Chondrocyte (in vitro differentiated cells): ENCODE data around the gene P2RX6. TPM values are rescaled to one million over a fixed set of nuclear protein-coding genes. Genes with fewer than 3 reads are reported as not detected.
"Not testable (repeated sequence)": the region's sequence is repeated elsewhere in the genome, so short reads cannot be mapped to it uniquely, and the experiment has no call there.

Experiments
- DNase-seq: peaks from one replicate; pipeline ENCODE4 v3.0.0; 2021; ENCODE audit warnings: mixed read lengths, low spot score
- H3K27ac Mint-ChIP-seq: one replicate; pipeline ENCODE4 v1.8.0; 2021; ENCODE audit warnings: mild to moderate bottlenecking, moderate library complexity, mixed read lengths; ENCODE audit not compliant: unreplicated experiment
- H3K27me3 Mint-ChIP-seq: 2 replicates; pipeline ENCODE4 v1.8.0; 2021; ENCODE audit warnings: low read depth, mixed read lengths
- H3K36me3 Mint-ChIP-seq: 2 replicates; pipeline ENCODE4 v1.8.0; 2021; ENCODE audit warnings: low read depth, mixed read lengths
- H3K4me1 Mint-ChIP-seq: 2 replicates; pipeline ENCODE4 v1.8.0; 2021; ENCODE audit warnings: low read depth, mild to moderate bottlenecking, mixed read lengths
- H3K4me3 Mint-ChIP-seq: one replicate; pipeline ENCODE4 v1.8.0; 2021; ENCODE audit warnings: mild to moderate bottlenecking, moderate library complexity, mixed read lengths; ENCODE audit not compliant: unreplicated experiment
- H3K9me3 Mint-ChIP-seq: 2 replicates; pipeline ENCODE4 v1.8.0; 2021; ENCODE audit warnings: low read depth, mixed read lengths
- total RNA-seq: library from RNA; stranded (reverse); gene quantifications from 3 replicates; pipeline ENCODE4 v1.2.1, GENCODE V29; 2021
- TF ChIP-seq, protein P1 (sequence below): fragments of 200-600 bp; sonication (generic); IDR thresholded peaks from 2 replicates; pipeline ENCODE4 v1.5.0; 2021; ENCODE audit warnings: antibody characterized with exemption, mild to moderate bottlenecking, moderate library complexity

Gene P2RX6
- total RNA-seq, 1 donor from 2014 or later = 2.1 TPM

- TF ChIP-seq, protein P1, sequence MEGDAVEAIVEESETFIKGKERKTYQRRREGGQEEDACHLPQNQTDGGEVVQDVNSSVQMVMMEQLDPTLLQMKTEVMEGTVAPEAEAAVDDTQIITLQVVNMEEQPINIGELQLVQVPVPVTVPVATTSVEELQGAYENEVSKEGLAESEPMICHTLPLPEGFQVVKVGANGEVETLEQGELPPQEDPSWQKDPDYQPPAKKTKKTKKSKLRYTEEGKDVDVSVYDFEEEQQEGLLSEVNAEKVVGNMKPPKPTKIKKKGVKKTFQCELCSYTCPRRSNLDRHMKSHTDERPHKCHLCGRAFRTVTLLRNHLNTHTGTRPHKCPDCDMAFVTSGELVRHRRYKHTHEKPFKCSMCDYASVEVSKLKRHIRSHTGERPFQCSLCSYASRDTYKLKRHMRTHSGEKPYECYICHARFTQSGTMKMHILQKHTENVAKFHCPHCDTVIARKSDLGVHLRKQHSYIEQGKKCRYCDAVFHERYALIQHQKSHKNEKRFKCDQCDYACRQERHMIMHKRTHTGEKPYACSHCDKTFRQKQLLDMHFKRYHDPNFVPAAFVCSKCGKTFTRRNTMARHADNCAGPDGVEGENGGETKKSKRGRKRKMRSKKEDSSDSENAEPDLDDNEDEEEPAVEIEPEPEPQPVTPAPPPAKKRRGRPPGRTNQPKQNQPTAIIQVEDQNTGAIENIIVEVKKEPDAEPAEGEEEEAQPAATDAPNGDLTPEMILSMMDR = no peak
- Mint-ChIP-seq H3K27me3 (peaks cover 5% of the 10 kb centered on the region), H3K4me3 (no peak overlapping the region), H3K4me1 (peaks cover 9% of the 10 kb centered on the region), H3K9me3 (no peaks in the 10 kb centered on the region), H3K36me3 (no peaks in the 10 kb centered on the region), H3K27ac (no peak overlapping the region)
- DNase-seq = no peak
Observed at GRCh38 chr22:20968281-20968977, 46.5 kb upstream of the P2RX6 start.

- Mint-ChIP-seq H3K27ac (no peak overlapping the region), H3K9me3 (no peaks in the 10 kb centered on the region), H3K4me1 (peaks cover 3% of the 10 kb centered on the region), H3K27me3 (no peaks in the 10 kb centered on the region), H3K36me3 (no peaks in the 10 kb centered on the region), H3K4me3 (no peak overlapping the region)
- TF ChIP-seq, protein P1 = no peak
- no peak for DNase-seq
Observed at GRCh38 chr22:20970939-20971657, 43.9 kb upstream of the P2RX6 start.

DNA sequence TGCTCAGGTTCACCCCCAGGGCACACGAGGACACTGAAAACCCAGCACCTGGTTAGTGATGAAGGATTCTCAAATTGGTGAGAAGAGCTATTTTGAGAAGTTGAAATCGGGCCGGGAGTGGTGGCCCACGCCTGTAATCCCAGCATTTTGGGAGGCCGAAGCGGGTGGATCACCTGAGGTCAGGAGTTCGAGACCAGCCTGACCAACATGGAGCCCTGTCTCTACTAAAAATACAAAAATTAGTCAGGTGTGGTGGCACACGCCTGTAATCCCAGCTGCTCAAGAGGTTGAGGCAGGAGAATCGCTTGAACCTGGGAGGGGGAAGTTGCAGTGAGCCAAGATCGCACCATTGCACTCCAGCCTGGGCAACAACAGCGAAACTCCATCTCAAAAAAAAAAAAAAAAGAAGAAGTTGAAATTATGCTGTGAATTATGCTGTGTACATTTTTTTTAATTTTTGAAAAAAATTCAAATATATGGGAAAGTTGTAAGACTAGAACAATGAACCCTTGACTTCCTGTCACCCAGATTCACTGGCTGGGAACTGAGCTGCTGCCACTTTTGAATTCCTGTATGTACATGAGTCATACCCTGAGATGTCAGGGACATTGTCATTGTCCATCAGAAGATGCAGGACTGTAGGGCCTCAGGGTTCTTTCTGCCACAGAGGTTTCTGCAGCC, 42.8 kb upstream of the P2RX6 start:
- not testable (repeated sequence) for H3K4me3 Mint-ChIP-seq, H3K27ac Mint-ChIP-seq, DNase-seq, H3K36me3 Mint-ChIP-seq, H3K4me1 Mint-ChIP-seq, H3K9me3 Mint-ChIP-seq, H3K27me3 Mint-ChIP-seq

GRCh38 chr22:20972933-20973577, 41.9 kb upstream of the P2RX6 start:
- TF ChIP-seq, protein P1 = no peak
- H3K27ac Mint-ChIP-seq = no peak overlapping the region
- no peaks in the 10 kb centered on the region for H3K36me3 Mint-ChIP-seq
- peaks cover 3% of the 10 kb centered on the region for H3K4me1 Mint-ChIP-seq
- no peaks in the 10 kb centered on the region for H3K27me3 Mint-ChIP-seq
- H3K4me3 Mint-ChIP-seq = no peak overlapping the region
- peak; percentile 74 for DNase-seq
- H3K9me3 Mint-ChIP-seq = no peaks in the 10 kb centered on the region

DNA sequence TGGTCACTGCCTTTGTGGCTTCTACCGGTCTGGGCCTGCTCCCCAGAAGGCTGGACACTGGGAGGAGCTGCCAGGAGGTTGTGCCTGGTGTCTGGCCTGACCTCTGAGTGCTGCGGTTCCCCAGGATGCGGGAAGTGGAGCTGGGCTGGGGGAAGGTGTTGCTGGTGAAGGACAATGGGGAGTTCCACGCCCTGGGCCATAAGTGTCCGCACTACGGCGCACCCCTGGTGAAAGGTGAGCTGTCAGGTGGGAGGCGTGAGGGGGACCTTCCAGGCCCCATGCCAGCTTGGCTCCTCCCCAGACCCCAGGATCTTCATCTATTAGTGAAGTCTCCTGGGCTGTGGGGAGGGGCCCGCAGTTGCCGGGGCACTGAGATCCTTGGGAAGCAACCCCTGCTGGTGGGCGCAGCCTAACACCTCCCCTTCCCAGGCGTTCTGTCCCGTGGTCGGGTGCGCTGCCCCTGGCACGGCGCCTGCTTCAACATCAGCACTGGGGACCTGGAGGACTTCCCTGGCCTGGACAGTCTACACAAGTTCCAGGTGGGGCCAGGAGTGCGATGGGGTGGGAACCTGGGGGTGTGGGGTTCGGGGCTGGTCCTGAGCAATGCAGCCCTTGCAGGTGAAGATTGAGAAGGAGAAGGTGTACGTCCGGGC, 41.2 kb upstream of the P2RX6 start:
- H3K4me3 Mint-ChIP-seq = no peak overlapping the region
- peak; percentile 80 for DNase-seq
- no peaks in the 10 kb centered on the region for H3K27me3 Mint-ChIP-seq
- TF ChIP-seq, protein P1 = no peak
- H3K36me3 Mint-ChIP-seq = no peaks in the 10 kb centered on the region
- H3K27ac Mint-ChIP-seq = no peak overlapping the region
- peaks cover 6% of the 10 kb centered on the region for H3K9me3 Mint-ChIP-seq
- peaks cover 3% of the 10 kb centered on the region for H3K4me1 Mint-ChIP-seq
